Panc1 (cell line): ENCODE results near the gene TGM1.

Source experiments
- POLR2AphosphoS5 ChIP-seq: IDR thresholded peaks from 2 replicates; pipeline ENCODE4 v1.6.1; 2012; ENCODE audit warnings: mild to moderate bottlenecking, low read depth, low read length, moderate library complexity
- SIN3A ChIP-seq: IDR thresholded peaks from 2 replicates; pipeline ENCODE4 v1.6.1; 2012; ENCODE audit warnings: low read depth, mild to moderate bottlenecking, low read length, moderate library complexity, borderline replicate concordance; ENCODE audit not compliant: insufficient read depth
- TCF7L2 ChIP-seq: IDR thresholded peaks from 2 replicates; pipeline ENCODE4 v1.6.1; 2011; ENCODE audit warnings: mild to moderate bottlenecking, low read depth, low read length, inconsistent platforms
- TF ChIP-seq, protein P1 (sequence below): fragments of 450-650 bp; IDR thresholded peaks from 2 replicates; pipeline ENCODE4 v1.5.1; 2017; ENCODE audit warnings: mild to moderate bottlenecking
- TF ChIP-seq, protein P2 (sequence below), 2 experiments: IDR thresholded peaks; 2 replicates each; pipeline ENCODE4 v1.6.1; 2011 to 2012; ENCODE audit warnings: low read depth in 2 of 2, control low read depth in 1 of 2, low read length in 1 of 2, mild to moderate bottlenecking in 1 of 2, moderate library complexity in 1 of 2; ENCODE audit not compliant: insufficient read depth in 1 of 2

DNA sequence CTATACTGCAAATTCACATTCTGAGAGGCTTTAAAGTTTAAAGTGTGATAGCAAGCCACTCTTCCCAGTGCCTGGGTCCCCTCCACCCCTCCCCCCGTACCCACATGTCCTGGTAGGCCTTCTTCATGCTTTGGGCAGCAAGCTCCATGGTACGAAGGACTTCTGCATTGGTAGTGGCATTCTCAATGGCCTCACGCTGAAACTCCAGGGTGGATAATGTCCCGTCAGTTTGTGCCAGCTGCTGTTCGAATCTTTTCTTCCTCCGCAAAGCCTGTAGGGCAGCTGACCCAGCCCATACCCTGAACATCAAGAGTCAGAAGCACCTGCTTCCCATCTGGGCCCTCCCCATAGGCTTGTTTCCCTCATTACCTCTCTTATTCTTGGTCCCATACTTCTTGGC is 51.7 kb downstream of the TGM1 start:
- TF ChIP-seq, protein P1, sequence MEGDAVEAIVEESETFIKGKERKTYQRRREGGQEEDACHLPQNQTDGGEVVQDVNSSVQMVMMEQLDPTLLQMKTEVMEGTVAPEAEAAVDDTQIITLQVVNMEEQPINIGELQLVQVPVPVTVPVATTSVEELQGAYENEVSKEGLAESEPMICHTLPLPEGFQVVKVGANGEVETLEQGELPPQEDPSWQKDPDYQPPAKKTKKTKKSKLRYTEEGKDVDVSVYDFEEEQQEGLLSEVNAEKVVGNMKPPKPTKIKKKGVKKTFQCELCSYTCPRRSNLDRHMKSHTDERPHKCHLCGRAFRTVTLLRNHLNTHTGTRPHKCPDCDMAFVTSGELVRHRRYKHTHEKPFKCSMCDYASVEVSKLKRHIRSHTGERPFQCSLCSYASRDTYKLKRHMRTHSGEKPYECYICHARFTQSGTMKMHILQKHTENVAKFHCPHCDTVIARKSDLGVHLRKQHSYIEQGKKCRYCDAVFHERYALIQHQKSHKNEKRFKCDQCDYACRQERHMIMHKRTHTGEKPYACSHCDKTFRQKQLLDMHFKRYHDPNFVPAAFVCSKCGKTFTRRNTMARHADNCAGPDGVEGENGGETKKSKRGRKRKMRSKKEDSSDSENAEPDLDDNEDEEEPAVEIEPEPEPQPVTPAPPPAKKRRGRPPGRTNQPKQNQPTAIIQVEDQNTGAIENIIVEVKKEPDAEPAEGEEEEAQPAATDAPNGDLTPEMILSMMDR: no peak
- TF ChIP-seq POLR2AphosphoS5: no peak
- TF ChIP-seq, protein P2, sequence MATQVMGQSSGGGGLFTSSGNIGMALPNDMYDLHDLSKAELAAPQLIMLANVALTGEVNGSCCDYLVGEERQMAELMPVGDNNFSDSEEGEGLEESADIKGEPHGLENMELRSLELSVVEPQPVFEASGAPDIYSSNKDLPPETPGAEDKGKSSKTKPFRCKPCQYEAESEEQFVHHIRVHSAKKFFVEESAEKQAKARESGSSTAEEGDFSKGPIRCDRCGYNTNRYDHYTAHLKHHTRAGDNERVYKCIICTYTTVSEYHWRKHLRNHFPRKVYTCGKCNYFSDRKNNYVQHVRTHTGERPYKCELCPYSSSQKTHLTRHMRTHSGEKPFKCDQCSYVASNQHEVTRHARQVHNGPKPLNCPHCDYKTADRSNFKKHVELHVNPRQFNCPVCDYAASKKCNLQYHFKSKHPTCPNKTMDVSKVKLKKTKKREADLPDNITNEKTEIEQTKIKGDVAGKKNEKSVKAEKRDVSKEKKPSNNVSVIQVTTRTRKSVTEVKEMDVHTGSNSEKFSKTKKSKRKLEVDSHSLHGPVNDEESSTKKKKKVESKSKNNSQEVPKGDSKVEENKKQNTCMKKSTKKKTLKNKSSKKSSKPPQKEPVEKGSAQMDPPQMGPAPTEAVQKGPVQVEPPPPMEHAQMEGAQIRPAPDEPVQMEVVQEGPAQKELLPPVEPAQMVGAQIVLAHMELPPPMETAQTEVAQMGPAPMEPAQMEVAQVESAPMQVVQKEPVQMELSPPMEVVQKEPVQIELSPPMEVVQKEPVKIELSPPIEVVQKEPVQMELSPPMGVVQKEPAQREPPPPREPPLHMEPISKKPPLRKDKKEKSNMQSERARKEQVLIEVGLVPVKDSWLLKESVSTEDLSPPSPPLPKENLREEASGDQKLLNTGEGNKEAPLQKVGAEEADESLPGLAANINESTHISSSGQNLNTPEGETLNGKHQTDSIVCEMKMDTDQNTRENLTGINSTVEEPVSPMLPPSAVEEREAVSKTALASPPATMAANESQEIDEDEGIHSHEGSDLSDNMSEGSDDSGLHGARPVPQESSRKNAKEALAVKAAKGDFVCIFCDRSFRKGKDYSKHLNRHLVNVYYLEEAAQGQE (IDR thresholded peaks at IDR 0.05; ENCODE audit: insufficient read depth in 1 of 2, low read depth in 2 of 2, low read length in 1 of 2): no peak
- no peak for TF ChIP-seq SIN3A
- no peak for TF ChIP-seq TCF7L2
